ENCODE data around the gene GANAB.
A peak's percentile ranks its signal among the peaks of the same experiment; 100 is the strongest.
"Not testable (repeated sequence)": the region's sequence is repeated elsewhere in the genome, so short reads cannot be mapped to it uniquely, and the experiment has no call there.

GANAB gene

GRCh38 chr11:62645946-62646824, at the start of gene GANAB:
Gene GANAB (minus strand): TSS chr11:62646613. CDS start chr11:62646599, 14 bp downstream.
- H3K9me3 ChIP-seq (ENCODE audit: low read length), result no peaks in the 10 kb centered on the region
- H3K27me3 ChIP-seq (ENCODE audit: control insufficient read depth in 1 of 2, insufficient read depth in 2 of 2, low read length in 2 of 2), result no peaks in the 10 kb centered on the region
- H3K4me3 ChIP-seq (ENCODE audit: low read depth in 1 of 2, low read length in 2 of 2), result peak within 1 kb of the TSS; percentile 71 to 80
- H3K4me1 ChIP-seq (ENCODE audit: insufficient read depth, low read length), result peaks cover 18% of the 10 kb centered on the region
- peaks cover 32% of the 10 kb centered on the region for H3K36me3 ChIP-seq (ENCODE audit: insufficient read depth, low read length)
- H3K9ac ChIP-seq (ENCODE audit: low read length), result peak within 1 kb of the TSS; percentile 62
- peak within 1 kb of the TSS; percentile 66 for H3K27ac ChIP-seq (ENCODE audit: low read depth, low read length)

- Histone ChIP-seq H3K4me1 (ENCODE audit: insufficient read depth, low read length) (peaks cover 15% of the 10 kb centered on the region), H3K9me3 (ENCODE audit: low read length) (no peaks in the 10 kb centered on the region), H3K27ac (ENCODE audit: low read depth, low read length) (no peak overlapping the region), H3K36me3 (ENCODE audit: insufficient read depth, low read length) (peaks cover 18% of the 10 kb centered on the region), H3K27me3 (ENCODE audit: control insufficient read depth in 1 of 2, insufficient read depth in 2 of 2, low read length in 2 of 2) (no peaks in the 10 kb centered on the region), H3K9ac (ENCODE audit: low read length) (no peak overlapping the region), H3K4me3 (ENCODE audit: low read depth in 1 of 2, low read length in 2 of 2) (no peak overlapping the region)
Observed at GRCh38 chr11:62694455-62695167, 48.2 kb upstream of the GANAB start.

- peaks cover 15% of the 10 kb centered on the region for H3K4me1 ChIP-seq (ENCODE audit: insufficient read depth, low read length)
- H3K9me3 ChIP-seq (ENCODE audit: low read length); H3K27me3 ChIP-seq (ENCODE audit: control insufficient read depth in 1 of 2, insufficient read depth in 2 of 2, low read length in 2 of 2); H3K4me3 ChIP-seq (ENCODE audit: low read depth in 1 of 2, low read length in 2 of 2); H3K27ac ChIP-seq (ENCODE audit: low read depth, low read length); H3K9ac ChIP-seq (ENCODE audit: low read length): not testable (repeated sequence)
- H3K36me3 ChIP-seq (ENCODE audit: insufficient read depth, low read length), result peaks cover 18% of the 10 kb centered on the region
Observed at GRCh38 chr11:62693624-62694023, 47.2 kb upstream of the GANAB start.

GRCh38 chr11:62689421-62690183, 43.2 kb upstream of the GANAB start, which contains the start of gene LRRN4CL:
Gene LRRN4CL (minus strand): TSS chr11:62689530. CDS start chr11:62688508, 1,022 bp downstream.
- peaks cover 18% of the 10 kb centered on the region for H3K36me3 ChIP-seq (ENCODE audit: insufficient read depth, low read length)
- H3K4me1 ChIP-seq (ENCODE audit: insufficient read depth, low read length), result peaks cover 14% of the 10 kb centered on the region
- peak within 1 kb of the TSS; percentile 60 for H3K27ac ChIP-seq (ENCODE audit: low read depth, low read length)
- no peak within 1 kb of the TSS for H3K9ac ChIP-seq (ENCODE audit: low read length)
- no peaks in the 10 kb centered on the region for H3K9me3 ChIP-seq (ENCODE audit: low read length)
- H3K4me3 ChIP-seq (ENCODE audit: low read depth in 1 of 2, low read length in 2 of 2), result peak within 1 kb of the TSS; percentile 41 to 44
- H3K27me3 ChIP-seq (ENCODE audit: control insufficient read depth in 1 of 2, insufficient read depth in 2 of 2, low read length in 2 of 2), result peaks cover 0 to 9% of the 10 kb centered on the region in 2 donors

- H3K4me1 ChIP-seq (ENCODE audit: insufficient read depth, low read length), result peaks cover 11% of the 10 kb centered on the region
- H3K27me3 ChIP-seq (ENCODE audit: control insufficient read depth in 1 of 2, insufficient read depth in 2 of 2, low read length in 2 of 2), result peaks cover 0 to 9% of the 10 kb centered on the region in 2 donors
- peak overlapping the region; percentile 60 for H3K27ac ChIP-seq (ENCODE audit: low read depth, low read length)
- peak overlapping the region; percentile 5 to 44 for H3K4me3 ChIP-seq (ENCODE audit: low read depth in 1 of 2, low read length in 2 of 2)
- H3K9me3 ChIP-seq (ENCODE audit: low read length), result no peaks in the 10 kb centered on the region
- H3K9ac ChIP-seq (ENCODE audit: low read length), result no peak overlapping the region
- peaks cover 18% of the 10 kb centered on the region for H3K36me3 ChIP-seq (ENCODE audit: insufficient read depth, low read length)
Observed at GRCh38 chr11:62688491-62688890, 42.1 kb upstream of the GANAB start.

GRCh38 chr11:62687508-62688396, 41.3 kb upstream of the GANAB start:
- no peaks in the 10 kb centered on the region for H3K9me3 ChIP-seq (ENCODE audit: low read length)
- no peak overlapping the region for H3K9ac ChIP-seq (ENCODE audit: low read length)
- peaks cover 11% of the 10 kb centered on the region for H3K4me1 ChIP-seq (ENCODE audit: insufficient read depth, low read length)
- H3K36me3 ChIP-seq (ENCODE audit: insufficient read depth, low read length), result peaks cover 14% of the 10 kb centered on the region
- peak overlapping the region; percentile 60 for H3K27ac ChIP-seq (ENCODE audit: low read depth, low read length)
- H3K4me3 ChIP-seq (ENCODE audit: low read depth in 1 of 2, low read length in 2 of 2), result peak overlapping the region; percentile 5 to 44
- H3K27me3 ChIP-seq (ENCODE audit: control insufficient read depth in 1 of 2, insufficient read depth in 2 of 2, low read length in 2 of 2), result peaks cover 0 to 9% of the 10 kb centered on the region in 2 donors

GRCh38 chr11:62682518-62682917, 36.1 kb upstream of the GANAB start:
- peaks cover 9% of the 10 kb centered on the region for H3K4me1 ChIP-seq (ENCODE audit: insufficient read depth, low read length)
- H3K4me3 ChIP-seq (ENCODE audit: low read depth in 1 of 2, low read length in 2 of 2), result no peak overlapping the region
- peaks cover 0 to under 1% of the 10 kb centered on the region in 2 donors for H3K27me3 ChIP-seq (ENCODE audit: control insufficient read depth in 1 of 2, insufficient read depth in 2 of 2, low read length in 2 of 2)
- H3K27ac ChIP-seq (ENCODE audit: low read depth, low read length), result no peak overlapping the region
- H3K9ac ChIP-seq (ENCODE audit: low read length), result no peak overlapping the region
- H3K36me3 ChIP-seq (ENCODE audit: insufficient read depth, low read length), result peaks cover 4% of the 10 kb centered on the region
- no peaks in the 10 kb centered on the region for H3K9me3 ChIP-seq (ENCODE audit: low read length)

- H3K9ac ChIP-seq (ENCODE audit: low read length), result no peak overlapping the region
- no peak overlapping the region for H3K4me3 ChIP-seq (ENCODE audit: low read depth in 1 of 2, low read length in 2 of 2)
- peaks cover 10% of the 10 kb centered on the region for H3K4me1 ChIP-seq (ENCODE audit: insufficient read depth, low read length)
- H3K27ac ChIP-seq (ENCODE audit: low read depth, low read length), result no peak overlapping the region
- H3K9me3 ChIP-seq (ENCODE audit: low read length), result no peaks in the 10 kb centered on the region
- H3K36me3 ChIP-seq (ENCODE audit: insufficient read depth, low read length), result peaks cover 17% of the 10 kb centered on the region
- H3K27me3 ChIP-seq (ENCODE audit: control insufficient read depth in 1 of 2, insufficient read depth in 2 of 2, low read length in 2 of 2), result no peaks in the 10 kb centered on the region
Observed at GRCh38 chr11:62680825-62681240, 34.4 kb upstream of the GANAB start.

- Histone ChIP-seq H3K9ac (ENCODE audit: low read length) (peak within 1 kb of the TSS; percentile 84), H3K27me3 (ENCODE audit: control insufficient read depth in 1 of 2, insufficient read depth in 2 of 2, low read length in 2 of 2) (no peaks in the 10 kb centered on the region), H3K9me3 (ENCODE audit: low read length) (no peaks in the 10 kb centered on the region), H3K27ac (ENCODE audit: low read depth, low read length) (peak within 1 kb of the TSS; percentile 89), H3K4me3 (ENCODE audit: low read depth in 1 of 2, low read length in 2 of 2) (peak within 1 kb of the TSS; percentile 67 to 88), H3K4me1 (ENCODE audit: insufficient read depth, low read length) (peaks cover 10% of the 10 kb centered on the region), H3K36me3 (ENCODE audit: insufficient read depth, low read length) (peaks cover 17% of the 10 kb centered on the region)
Observed at GRCh38 chr11:62678770-62679696, 32.6 kb upstream of the GANAB start, which contains the start of gene UBXN1. Gene UBXN1 (minus strand): TSS chr11:62679073. CDS start chr11:62678923, 150 bp downstream.

Measured in muscle layer of colon (tissue), 2 donors.